GM18502 (cell line): Measurements from ENCODE around the gene FBLN1.

ENCODE experiments used
- ATAC-seq: cut with Tn5 transposase; IDR thresholded peaks from one replicate; pipeline ENCODE4 v1.9.1; 2021; ENCODE audit warnings: mild to moderate bottlenecking; ENCODE audit not compliant: unreplicated experiment, poor library complexity

The FBLN1 gene

GRCh38 chr22:45626198-45626651 lies 123.5 kb downstream of the FBLN1 start:
- no peak for ATAC-seq

GRCh38 chr22:45627489-45628233 lies 125.0 kb downstream of the FBLN1 start:
- no peak for ATAC-seq

GRCh38 chr22:45628515-45628914 lies 125.8 kb downstream of the FBLN1 start:
- no peak for ATAC-seq

GRCh38 chr22:45629469-45630089 lies 126.9 kb downstream of the FBLN1 start:
- no peak for ATAC-seq

GRCh38 chr22:45630436-45630835 lies 127.8 kb downstream of the FBLN1 start:
- no peak for ATAC-seq

- ATAC-seq: no peak
These were observed 128.6 kb downstream of the FBLN1 start for GRCh38 chr22:45631140-45631840.

GRCh38 chr22:45631841-45632238 lies 129.2 kb downstream of the FBLN1 start:
- no peak for ATAC-seq

- ATAC-seq: no peak
These were observed 130.3 kb downstream of the FBLN1 start for GRCh38 chr22:45632791-45633515.

GRCh38 chr22:45636683-45637082 lies 134.0 kb downstream of the FBLN1 start:
- no peak for ATAC-seq

GRCh38 chr22:45638197-45638596 lies 135.5 kb downstream of the FBLN1 start:
- no peak for ATAC-seq

- ATAC-seq: no peak
These were observed 136.4 kb downstream of the FBLN1 start for GRCh38 chr22:45638834-45639746.

- ATAC-seq: no peak
These were observed 137.0 kb downstream of the FBLN1 start for GRCh38 chr22:45639747-45640102.

GRCh38 chr22:45640291-45640940 lies 137.7 kb downstream of the FBLN1 start:
- ATAC-seq: no peak

- no peak for ATAC-seq
These were observed 138.4 kb downstream of the FBLN1 start for GRCh38 chr22:45640941-45641621.

- no peak for ATAC-seq
These were observed 140.3 kb downstream of the FBLN1 start for GRCh38 chr22:45642986-45643385.

- ATAC-seq: no peak
These were observed 142.0 kb downstream of the FBLN1 start for GRCh38 chr22:45644714-45645113.

- no peak for ATAC-seq
These were observed 142.5 kb downstream of the FBLN1 start for GRCh38 chr22:45645150-45645525.

- ATAC-seq: no peak
These were observed 143.1 kb downstream of the FBLN1 start for GRCh38 chr22:45645526-45646414.
